ENCODE results near the gene VN1R5.

DNA sequence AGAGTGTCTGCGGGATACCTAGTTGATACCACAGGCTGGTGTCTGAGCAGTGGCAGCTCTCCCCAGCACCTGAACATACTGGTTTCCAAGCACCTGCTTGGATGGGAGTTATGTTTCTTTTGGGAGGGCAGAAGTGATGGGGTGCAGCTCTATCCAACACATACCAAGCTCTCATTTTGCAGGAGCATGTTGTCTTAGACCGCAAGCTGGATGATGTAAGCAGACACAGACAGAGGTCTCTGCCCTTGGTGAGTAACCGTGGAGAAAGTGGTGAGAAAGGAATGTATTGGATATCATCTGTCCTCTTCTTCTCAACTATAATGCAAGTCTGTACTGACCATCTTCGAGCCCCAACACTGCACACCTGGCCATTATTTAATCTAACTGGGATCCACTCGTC is 38.4 kb downstream of the VN1R5 start:
- TF ChIP-seq CEBPB (IDR thresholded peaks at IDR 0.05; ENCODE audit: low read depth) (no peak), SIN3A (IDR thresholded peaks at IDR 0.05; ENCODE audit: low read depth) (no peak), CBX3 (IDR thresholded peaks at IDR 0.05; ENCODE audit: low read depth) (no peak), POLR2AphosphoS5 (IDR thresholded peaks at IDR 0.05; ENCODE audit: low read depth, low read length) (no peak), POLR2A (IDR thresholded peaks at IDR 0.05; ENCODE audit: borderline replicate concordance, extremely low read depth, insufficient read depth, insufficient read length) (no peak), ELF1 (IDR thresholded peaks at IDR 0.05; ENCODE audit: borderline replicate concordance, low read depth) (no peak), RAD21 (IDR thresholded peaks at IDR 0.05; ENCODE audit: low read depth) (no peak), SRF (IDR thresholded peaks at IDR 0.05; ENCODE audit: low read depth) (no peak), JUND (IDR thresholded peaks at IDR 0.05) (no peak), ZNF274 (IDR thresholded peaks at IDR 0.05; ENCODE audit: low read depth, low read length) (no peak)
- TF ChIP-seq, protein P1, sequence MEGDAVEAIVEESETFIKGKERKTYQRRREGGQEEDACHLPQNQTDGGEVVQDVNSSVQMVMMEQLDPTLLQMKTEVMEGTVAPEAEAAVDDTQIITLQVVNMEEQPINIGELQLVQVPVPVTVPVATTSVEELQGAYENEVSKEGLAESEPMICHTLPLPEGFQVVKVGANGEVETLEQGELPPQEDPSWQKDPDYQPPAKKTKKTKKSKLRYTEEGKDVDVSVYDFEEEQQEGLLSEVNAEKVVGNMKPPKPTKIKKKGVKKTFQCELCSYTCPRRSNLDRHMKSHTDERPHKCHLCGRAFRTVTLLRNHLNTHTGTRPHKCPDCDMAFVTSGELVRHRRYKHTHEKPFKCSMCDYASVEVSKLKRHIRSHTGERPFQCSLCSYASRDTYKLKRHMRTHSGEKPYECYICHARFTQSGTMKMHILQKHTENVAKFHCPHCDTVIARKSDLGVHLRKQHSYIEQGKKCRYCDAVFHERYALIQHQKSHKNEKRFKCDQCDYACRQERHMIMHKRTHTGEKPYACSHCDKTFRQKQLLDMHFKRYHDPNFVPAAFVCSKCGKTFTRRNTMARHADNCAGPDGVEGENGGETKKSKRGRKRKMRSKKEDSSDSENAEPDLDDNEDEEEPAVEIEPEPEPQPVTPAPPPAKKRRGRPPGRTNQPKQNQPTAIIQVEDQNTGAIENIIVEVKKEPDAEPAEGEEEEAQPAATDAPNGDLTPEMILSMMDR (IDR thresholded peaks at IDR 0.05 in 2 of 3, conservative IDR thresholded peaks at IDR 0.05 in 1 of 3; ENCODE audit: borderline replicate concordance in 1 of 3, insufficient read depth in 1 of 3, low read depth in 2 of 3, low read length in 2 of 3): no peak
- TF ChIP-seq, protein P2, sequence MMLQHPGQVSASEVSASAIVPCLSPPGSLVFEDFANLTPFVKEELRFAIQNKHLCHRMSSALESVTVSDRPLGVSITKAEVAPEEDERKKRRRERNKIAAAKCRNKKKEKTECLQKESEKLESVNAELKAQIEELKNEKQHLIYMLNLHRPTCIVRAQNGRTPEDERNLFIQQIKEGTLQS (IDR thresholded peaks at IDR 0.05): no peak
- TF ChIP-seq, protein P3, sequence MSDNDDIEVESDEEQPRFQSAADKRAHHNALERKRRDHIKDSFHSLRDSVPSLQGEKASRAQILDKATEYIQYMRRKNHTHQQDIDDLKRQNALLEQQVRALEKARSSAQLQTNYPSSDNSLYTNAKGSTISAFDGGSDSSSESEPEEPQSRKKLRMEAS (IDR thresholded peaks at IDR 0.05): no peak
